Thoracic aorta (tissue), 2 donors: Measurements from ENCODE around the gene EFHD1. TPM values are rescaled to one million over a fixed set of nuclear protein-coding genes. Genes with fewer than 3 reads are reported as not detected.

Experiments
- ATAC-seq: fragments of 150-250 bp; one replicate; pipeline ENCODE4 v1.8.0; 2017; ENCODE audit warnings: low read depth; ENCODE audit not compliant: insufficient number of reproducible peaks, low FRiP score
- DNase-seq: peaks from one replicate; pipeline ENCODE4 v3.0.0-alpha.2; 2020; ENCODE audit warnings: low spot score
- H3K27ac ChIP-seq, 2 donors: fragments of 200-600 bp; sonication (generic); 1 replicate in 1 of 2; 2 replicates in 1 of 2; pipeline ENCODE4 v1.5.1; 2016; ENCODE audit warnings: mild to moderate bottlenecking in 2 of 2, moderate library complexity in 2 of 2
- H3K27me3 ChIP-seq: fragments of 200-600 bp; sonication (generic); replicated peaks from 2 replicates; pipeline ENCODE4 v1.6.0; 2016; ENCODE audit warnings: mild to moderate bottlenecking; ENCODE audit not compliant: insufficient read depth
- H3K36me3 ChIP-seq: fragments of 200-600 bp; sonication (generic); one replicate; pipeline ENCODE4 v1.5.1; 2016
- H3K4me1 ChIP-seq, 2 donors: fragments of 200-600 bp; sonication (generic); 1 replicate in 1 of 2; 2 replicates in 1 of 2; pipeline versions ENCODE4 v1.5.1 to v1.6.0; 2016; ENCODE audit warnings: low read depth in 2 of 2, mild to moderate bottlenecking in 1 of 2; ENCODE audit not compliant: control insufficient read depth in 1 of 2
- H3K4me3 ChIP-seq: fragments of 200-600 bp; sonication (generic); 2 replicates; pipeline ENCODE4 v1.5.1; 2016; ENCODE audit warnings: mild to moderate bottlenecking
- H3K9me3 ChIP-seq: fragments of 200-600 bp; sonication (generic); 2 replicates; pipeline ENCODE4 v1.5.1; 2016
- CTCF ChIP-seq: fragments of 200-600 bp; sonication (generic); IDR thresholded peaks from one replicate; pipeline ENCODE4 v1.5.1; 2019; ENCODE audit warnings: antibody characterized with exemption
- total RNA-seq, 2 donors: library from RNA; depleted of rRNA; stranded (reverse); fragments of >200 nt; gene quantifications; one replicate each; pipeline versions ENCODE4 v1.1.0 to v1.2.3, GENCODE V29; 2016

The EFHD1 gene
- total RNA-seq, 2 donors from 2014 or later, result 111 to 211 TPM

GRCh38 chr2:232643813-232644347 lies 10.5 kb downstream of the EFHD1 start:
- no peak for ATAC-seq

DNA sequence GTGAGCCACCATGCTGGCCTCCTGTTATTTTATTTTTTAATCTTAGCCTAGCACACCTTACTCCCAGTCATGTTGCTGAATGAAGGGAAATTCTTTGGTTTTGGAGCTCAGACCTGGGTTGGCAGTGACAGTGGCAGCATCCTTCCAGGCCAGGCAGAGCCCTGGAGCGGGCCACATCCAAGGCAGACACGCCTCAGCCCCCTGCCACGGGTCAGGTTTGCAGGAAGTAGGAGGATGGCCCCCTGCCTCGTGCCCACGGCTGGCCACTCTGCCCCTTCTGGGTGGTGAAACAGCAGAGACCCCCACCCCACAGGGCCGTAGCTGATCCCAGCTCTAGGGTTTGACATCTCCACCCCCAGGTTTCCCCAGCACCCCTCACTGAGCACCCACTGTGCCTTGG lies 11.7 kb downstream of the EFHD1 start:
- Histone ChIP-seq H3K4me3 (no peak overlapping the region), H3K9me3 (no peaks in the 10 kb centered on the region), H3K4me1 (peaks cover 34 to 80% of the 10 kb centered on the region in 2 donors), H3K27me3 (no peaks in the 10 kb centered on the region), H3K36me3 (no peaks in the 10 kb centered on the region), H3K27ac (no peak overlapping the region)
- no peak for DNase-seq
- no peak for ATAC-seq
- TF ChIP-seq CTCF, result no peak

More at GRCh38 chr2:232643813-232644347, 10.5 kb downstream of the EFHD1 start:
- Histone ChIP-seq H3K9me3 (no peaks in the 10 kb centered on the region), H3K27me3 (no peaks in the 10 kb centered on the region), H3K4me1 (peaks cover 32 to 81% of the 10 kb centered on the region in 2 donors), H3K4me3 (no peak overlapping the region), H3K36me3 (no peaks in the 10 kb centered on the region), H3K27ac (no peak overlapping the region)
- no peak for TF ChIP-seq CTCF
- no peak for DNase-seq

- H3K36me3 ChIP-seq, result no peaks in the 10 kb centered on the region
- DNase-seq (no peak), ATAC-seq (no peak)
- no peaks in the 10 kb centered on the region for H3K27me3 ChIP-seq
- H3K27ac ChIP-seq, result peak overlapping the region; percentile 28 to 40
- peaks cover 25 to 72% of the 10 kb centered on the region in 2 donors for H3K4me1 ChIP-seq
- peak overlapping the region; percentile 13 for H3K4me3 ChIP-seq
- no peak for TF ChIP-seq CTCF
- H3K9me3 ChIP-seq, result no peaks in the 10 kb centered on the region
Measured at GRCh38 chr2:232646726-232647125, 13.3 kb downstream of the EFHD1 start.

GRCh38 chr2:232647261-232647660 lies 13.9 kb downstream of the EFHD1 start:
- DNase-seq (no peak), ATAC-seq (no peak)
- Histone ChIP-seq H3K9me3 (no peaks in the 10 kb centered on the region), H3K36me3 (no peaks in the 10 kb centered on the region), H3K27ac (peak overlapping the region; percentile 28 to 40), H3K4me1 (peaks cover 25 to 74% of the 10 kb centered on the region in 2 donors), H3K27me3 (no peaks in the 10 kb centered on the region), H3K4me3 (peak overlapping the region; percentile 13)
- no peak for TF ChIP-seq CTCF

- H3K4me3 ChIP-seq, result no peak overlapping the region
- ATAC-seq, result no peak
- no peaks in the 10 kb centered on the region for H3K9me3 ChIP-seq
- H3K4me1 ChIP-seq, result peaks cover 28 to 74% of the 10 kb centered on the region in 2 donors
- DNase-seq, result no peak
- H3K27ac ChIP-seq, result peak overlapping the region in 1 of 2 donors; percentile 5
- no peaks in the 10 kb centered on the region for H3K36me3 ChIP-seq
- TF ChIP-seq CTCF, result no peak
- H3K27me3 ChIP-seq, result no peaks in the 10 kb centered on the region
Measured at GRCh38 chr2:232649033-232649432, 15.6 kb downstream of the EFHD1 start.
